ENCODE data around the gene PLXDC2.

Gene PLXDC2

GRCh38 chr10:20300735-20301134 lies 484.5 kb downstream of the PLXDC2 start:
- H3K9me2 ChIP-seq (replicated peaks; ENCODE audit: control insufficient read depth, low read length): no peaks in the 10 kb centered on the region
- H3K27ac ChIP-seq (ENCODE audit: low read depth, low read length): no peak overlapping the region
- H3K4me2 ChIP-seq (ENCODE audit: low read length): no peak overlapping the region
- H3F3A ChIP-seq (ENCODE audit: control insufficient read depth, insufficient read depth): no peaks in the 10 kb centered on the region
- H3K27me3 ChIP-seq (ENCODE audit: control insufficient read depth, low read length): no peaks in the 10 kb centered on the region
- no peaks in the 10 kb centered on the region for H3K4me1 ChIP-seq (ENCODE audit: control insufficient read depth, low read length)
- H3K79me2 ChIP-seq (ENCODE audit: control insufficient read depth, low read length): no peaks in the 10 kb centered on the region
- no peaks in the 10 kb centered on the region for H4K20me1 ChIP-seq (ENCODE audit: control insufficient read depth, insufficient read depth, low read depth, low read length)
- no peak for TF ChIP-seq EZH2phosphoT487 (IDR thresholded peaks at IDR 0.05; ENCODE audit: borderline replicate concordance, low read length)
- no peak for TF ChIP-seq CTCF (IDR thresholded peaks at IDR 0.05; ENCODE audit: low read depth, low read length, poor library complexity, severe bottlenecking)
- H3K9me3 ChIP-seq (ENCODE audit: control insufficient read depth, insufficient read depth, low read length): peaks cover 3% of the 10 kb centered on the region; the same call in 1 of the 2 replicates
- H3K4me3 ChIP-seq (ENCODE audit: low read length): no peak overlapping the region
- no peaks in the 10 kb centered on the region for H3K36me3 ChIP-seq (ENCODE audit: control insufficient read depth, low read length)

GRCh38 chr10:20302033-20302432 lies 485.8 kb downstream of the PLXDC2 start:
- Histone ChIP-seq H3K9me2 (replicated peaks; ENCODE audit: control insufficient read depth, low read length) (no peaks in the 10 kb centered on the region), H3K27ac (ENCODE audit: low read depth, low read length) (no peak overlapping the region), H3K79me2 (ENCODE audit: control insufficient read depth, low read length) (no peaks in the 10 kb centered on the region), H3K4me2 (ENCODE audit: low read length) (no peak overlapping the region), H3F3A (ENCODE audit: control insufficient read depth, insufficient read depth) (no peaks in the 10 kb centered on the region), H3K4me3 (ENCODE audit: low read length) (no peak overlapping the region), H3K9me3 (ENCODE audit: control insufficient read depth, insufficient read depth, low read length) (peaks cover 3% of the 10 kb centered on the region; the same call in 1 of the 2 replicates), H3K36me3 (ENCODE audit: control insufficient read depth, low read length) (no peaks in the 10 kb centered on the region), H3K27me3 (ENCODE audit: control insufficient read depth, low read length) (no peaks in the 10 kb centered on the region), H4K20me1 (ENCODE audit: control insufficient read depth, insufficient read depth, low read depth, low read length) (no peaks in the 10 kb centered on the region), H3K4me1 (ENCODE audit: control insufficient read depth, low read length) (no peaks in the 10 kb centered on the region)
- TF ChIP-seq CTCF (IDR thresholded peaks at IDR 0.05; ENCODE audit: low read depth, low read length, poor library complexity, severe bottlenecking): no peak
- no peak for TF ChIP-seq EZH2phosphoT487 (IDR thresholded peaks at IDR 0.05; ENCODE audit: borderline replicate concordance, low read length)

- no peaks in the 10 kb centered on the region for H3K79me2 ChIP-seq (ENCODE audit: control insufficient read depth, low read length)
- no peaks in the 10 kb centered on the region for H3K36me3 ChIP-seq (ENCODE audit: control insufficient read depth, low read length)
- H3K27ac ChIP-seq (ENCODE audit: low read depth, low read length): no peak overlapping the region
- H3K4me1 ChIP-seq (ENCODE audit: control insufficient read depth, low read length): no peaks in the 10 kb centered on the region
- H3K4me2 ChIP-seq (ENCODE audit: low read length): no peak overlapping the region
- no peaks in the 10 kb centered on the region; the same call in 1 of the 2 replicates for H3K9me3 ChIP-seq (ENCODE audit: control insufficient read depth, insufficient read depth, low read length)
- H3K4me3 ChIP-seq (ENCODE audit: low read length): no peak overlapping the region
- no peaks in the 10 kb centered on the region for H3F3A ChIP-seq (ENCODE audit: control insufficient read depth, insufficient read depth)
- no peak for TF ChIP-seq EZH2phosphoT487 (IDR thresholded peaks at IDR 0.05; ENCODE audit: borderline replicate concordance, low read length)
- TF ChIP-seq CTCF (IDR thresholded peaks at IDR 0.05; ENCODE audit: low read depth, low read length, poor library complexity, severe bottlenecking): no peak
- H3K9me2 ChIP-seq (replicated peaks; ENCODE audit: control insufficient read depth, low read length): no peaks in the 10 kb centered on the region
- H4K20me1 ChIP-seq (ENCODE audit: control insufficient read depth, insufficient read depth, low read depth, low read length): no peaks in the 10 kb centered on the region
- H3K27me3 ChIP-seq (ENCODE audit: control insufficient read depth, low read length): no peaks in the 10 kb centered on the region
These were observed 487.4 kb downstream of the PLXDC2 start for GRCh38 chr10:20303453-20304152.
